K562 (cell line): ENCODE results near the gene BORCS5. TPM values are rescaled to one million over a fixed set of nuclear protein-coding genes. Genes with fewer than 3 reads are reported as not detected.

Experiments used
- ATAC-seq: fragments of 200-7000 bp; cut with Tn5 transposase; 3 replicates; pipeline ENCODE4 v1.9.1; 2020; ENCODE audit warnings: moderate library complexity
- BruUV-seq: library from RNA; stranded (reverse); fragments of 400-500 nt; replicated peaks from 2 replicates; lab custom pipeline; 2021; lab: Mats Ljungman, UMichigan
- CTCF ChIA-PET: fragments of 300-600 bp; formaldehyde crosslinking; extraction: SDS; loops from one replicate; lab custom pipeline; 2021; ENCODE audit warnings: low intra/inter-chr PET ratio; lab: Yijun Ruan, JAX
- POLR2A ChIA-PET: fragments of 300-600, 350-650 bp; sonication (Branson Sonifier 250); formaldehyde crosslinking; extraction: SDS; loops from one replicate; lab custom pipeline; 2021; ENCODE audit warnings: antibody characterized with exemption, inconsistent platforms; lab: Yijun Ruan, JAX
- DNase-seq, 4 experiments: peaks; one replicate each; pipeline versions ENCODE4 v3.0.0 to v3.0.0-alpha.2; 2011 to 2018; ENCODE audit warnings: low spot score in 3 of 4, mixed read lengths in 3 of 4; ENCODE audit errors: extremely low read depth in 1 of 4
- FAIRE-seq: peaks from 2 replicates; lab custom pipeline; 2011; peaks lifted over from hg19 to GRCh38; lab: Jason Lieb, UNC
- H2AFZ ChIP-seq: 2 replicates; pipeline ENCODE4 v1.6.0; 2011; ENCODE audit warnings: low read depth, low read length, control low read depth, inconsistent platforms
- H3K27ac ChIP-seq: fragments of 200-600 bp; 3 replicates; pipeline ENCODE4 v1.8.0; 2011; ENCODE audit warnings: low read depth, mild to moderate bottlenecking, control low read depth, inconsistent platforms, low read length, moderate library complexity, mixed read lengths; ENCODE audit errors: extremely low read depth
- H3K27me3 ChIP-seq, 2 experiments: fragments of 300-600 bp in 1 of 2; 2 replicates in 1 of 2; 3 replicates in 1 of 2; pipeline versions ENCODE4 v1.6.0 to v1.8.0; 2011; ENCODE audit warnings: inconsistent platforms in 2 of 2, low read length in 2 of 2, mild to moderate bottlenecking in 1 of 2, mixed read lengths in 1 of 2, moderate library complexity in 1 of 2; ENCODE audit not compliant: control insufficient read depth in 2 of 2, insufficient read depth in 2 of 2
- H3K36me3 ChIP-seq: fragments of 300-600 bp; 3 replicates; pipeline ENCODE4 v1.8.0; 2011; ENCODE audit warnings: mild to moderate bottlenecking, low read length, inconsistent platforms; ENCODE audit not compliant: control insufficient read depth, insufficient read depth
- H3K4me1 ChIP-seq, 2 experiments: fragments of 200-600 bp in 1 of 2; replicated peaks in 1 of 2; 2 replicates in 1 of 2; 3 replicates in 1 of 2; pipeline versions ENCODE4 v1.5.1 to v1.8.0; 2011; ENCODE audit warnings: inconsistent platforms in 2 of 2, low read length in 2 of 2, mild to moderate bottlenecking in 1 of 2, mixed read lengths in 1 of 2, moderate library complexity in 1 of 2; ENCODE audit not compliant: control insufficient read depth in 2 of 2, insufficient read depth in 2 of 2
- H3K4me2 ChIP-seq: 2 replicates; pipeline ENCODE4 v1.6.1; 2011; ENCODE audit warnings: low read length, control low read depth, inconsistent platforms, mixed read lengths; ENCODE audit not compliant: insufficient read depth
- H3K4me3 ChIP-seq: fragments of 200-600 bp; sonication (generic), shearing (Covaris generic); 2 replicates; pipeline ENCODE4 v1.5.1; 2016; ENCODE audit warnings: control low read depth, inconsistent platforms
- H3K79me2 ChIP-seq: fragments of 200-600 bp; 3 replicates; pipeline ENCODE4 v1.8.0; 2011; ENCODE audit warnings: low read length, inconsistent platforms; ENCODE audit not compliant: control insufficient read depth, insufficient read depth
- H3K9ac ChIP-seq, 2 experiments: 2 replicates each; pipeline versions ENCODE4 v1.6.0 to v1.6.1; 2011; ENCODE audit warnings: low read depth in 2 of 2, low read length in 2 of 2, control low read depth in 1 of 2, inconsistent platforms in 1 of 2, mild to moderate bottlenecking in 1 of 2, mixed read lengths in 1 of 2; ENCODE audit not compliant: insufficient read depth in 1 of 2
- H3K9me1 ChIP-seq: one replicate; pipeline ENCODE4 v1.6.0; 2011; ENCODE audit warnings: inconsistent platforms, mild to moderate bottlenecking, low read length, moderate library complexity; ENCODE audit not compliant: control insufficient read depth, insufficient read depth
- H3K9me3 ChIP-seq: replicated peaks from 2 replicates; pipeline ENCODE4 v1.5.1; 2011; ENCODE audit warnings: low read depth, low read length, inconsistent platforms; ENCODE audit not compliant: control insufficient read depth, insufficient read depth
- H4K20me1 ChIP-seq: replicated peaks from 2 replicates; pipeline ENCODE4 v1.6.1; 2011; ENCODE audit warnings: low read length, inconsistent platforms, mixed read lengths; ENCODE audit not compliant: control insufficient read depth, insufficient read depth
- ADNP ChIP-seq: fragments of 200-800 bp; sonication (Bioruptor generic); IDR thresholded peaks from 2 replicates; pipeline ENCODE4 v1.6.1; 2016; ENCODE audit warnings: missing genetic modification characterization, missing compliant biosample characterization
- ATF7 ChIP-seq: fragments of 450-650 bp; IDR thresholded peaks from 2 replicates; pipeline ENCODE4 v1.7.1; 2014; ENCODE audit warnings: mild to moderate bottlenecking, moderate library complexity
- C11orf30 ChIP-seq: fragments of 450-650 bp; IDR thresholded peaks from 2 replicates; pipeline ENCODE4 v1.6.1; 2016; ENCODE audit warnings: low read depth, mild to moderate bottlenecking
- KDM1A ChIP-seq, 2 experiments: fragments of 450-650 bp; IDR thresholded peaks; 2 replicates each; pipeline ENCODE4 v1.6.1; 2016; ENCODE audit warnings: mild to moderate bottlenecking in 2 of 2
- MCM5 ChIP-seq: fragments of 450-650 bp; IDR thresholded peaks from 2 replicates; pipeline ENCODE4 v1.6.1; 2016; ENCODE audit warnings: low read depth
- NBN ChIP-seq: fragments of 450-650 bp; IDR thresholded peaks from 2 replicates; pipeline ENCODE4 v1.6.1; 2016; ENCODE audit warnings: low read depth, mild to moderate bottlenecking
- NFYB ChIP-seq: IDR thresholded peaks from 2 replicates; pipeline ENCODE4 v1.6.1; 2011; ENCODE audit warnings: mild to moderate bottlenecking, moderate library complexity; ENCODE audit not compliant: insufficient read length; ENCODE audit errors: extremely low read depth
- NR2C2 ChIP-seq, 2 experiments: fragments of 200-800 bp in 1 of 2; sonication (Bioruptor generic) in 1 of 2; sonication (generic) in 1 of 2; formaldehyde crosslinking in 1 of 2; IDR thresholded peaks; 2 replicates each; pipeline versions ENCODE4 v1.6.1 to v1.8.0; 2016 to 2022; ENCODE audit warnings: mild to moderate bottlenecking in 1 of 2, missing compliant biosample characterization in 1 of 2, missing genetic modification characterization in 1 of 2, missing genetic modification reagents in 1 of 2
- TCF15 ChIP-seq: fragments of 250-450 bp; sonication (Bioruptor Pico); IDR thresholded peaks from 2 replicates; pipeline ENCODE4 v1.8.0; 2022; ENCODE audit warnings: moderate library complexity, mild to moderate bottlenecking, inconsistent platforms
- TEAD1 ChIP-seq, 2 experiments: fragments of 450-650 bp in 1 of 2; sonication (generic) in 1 of 2; formaldehyde crosslinking; IDR thresholded peaks; 2 replicates each; pipeline versions ENCODE4 v1.4.0 to v1.8.0; 2020 to 2022; ENCODE audit warnings: mild to moderate bottlenecking in 2 of 2, missing genetic modification reagents in 1 of 2
- ZNF124 ChIP-seq: sonication (generic); formaldehyde crosslinking; IDR thresholded peaks from 2 replicates; pipeline ENCODE4 v1.8.1; 2022; ENCODE audit warnings: missing genetic modification reagents
- ZNF445 ChIP-seq: fragments of 250-450 bp; sonication (Bioruptor Pico); IDR thresholded peaks from 2 replicates; pipeline ENCODE4 v1.4.0; 2020; ENCODE audit warnings: low read depth, mild to moderate bottlenecking, moderate library complexity
- WGBS: fragments of 100-300 bp; shearing (Covaris generic); methylation state at CpG from one replicate; pipeline ENCODE4 v1.1.6; 2016; ENCODE audit warnings: low coverage, mixed read lengths; ENCODE audit not compliant: insufficient coverage; ENCODE audit errors: missing lambda C conversion rate; 5-methylcytosine and 5-hydroxymethylcytosine counted together
- in situ Hi-C: fragments of 300-500 bp; cut with MboI; formaldehyde crosslinking; loops from 4 replicates; pipeline ENCODE4 v1.15.0; 2018; ENCODE audit warnings: inconsistent platforms, mixed read lengths
- intact Hi-C: fragments of 100-400 bp; cut with micrococcal nuclease; formaldehyde crosslinking; loops from 2 replicates; pipeline ENCODE4 v1.14.2; 2022
- polyA plus RNA-seq, 8 experiments: library from polyadenylated mRNA; depleted of rRNA in 4 of 8; stranded (reverse) in 5 of 8; unstranded in 3 of 8; fragments of >200 nt; fragmentation: Nextera tagmentation in 2 of 8; fragmentation: Illumina TruSeq in 1 of 8; extraction: Ambion mirVana in 2 of 8; extraction: Trizol in 1 of 8; gene quantifications; 2 replicates each; pipeline versions ENCODE4 v1.2.1 to v1.2.3, GENCODE V29; 2011 to 2014; ENCODE audit warnings: inconsistent platforms in 1 of 8, missing spikeins in 1 of 8
- total RNA-seq, 7 experiments: library from RNA; depleted of rRNA in 6 of 7; stranded (reverse); fragments of >200 nt in 6 of 7; fragmentation: Illumina TruSeq in 2 of 7; extraction: Trizol in 2 of 7; gene quantifications; 2 replicates each; pipeline versions ENCODE4 v1.2.1 to v1.2.3, GENCODE V29; 2011 to 2021; ENCODE audit warnings: low replicate concordance in 1 of 7
- TF ChIP-seq, protein P1 (sequence below): fragments of 450-650 bp; formaldehyde crosslinking; IDR thresholded peaks from 2 replicates; pipeline ENCODE4 v1.4.0; 2020; ENCODE audit warnings: mild to moderate bottlenecking

The BORCS5 gene
- total and polyA plus RNA-seq, 9 of the 15 experiments (the other 6 are each of a cell fraction or from before 2014, with no cell fraction given) = 0.31 to 12.4 (median 6.6) TPM

- H3K9ac ChIP-seq = no peak overlapping the region
- intact Hi-C loops = no loop called here
- BruUV-seq = no TSS peak
- H2AFZ ChIP-seq = no peak overlapping the region
- no peak for DNase-seq
- TF ChIP-seq ZNF445 (no peak), ZNF124 (CRISPR knock-in tag) (no peak), TCF15 (CRISPR knock-in tag) (no peak), C11orf30 (no peak), TEAD1 (CRISPR knock-in tag; IDR thresholded peaks at IDR 0.05) (no peak), MCM5 (no peak), NR2C2 (CRISPR knock-in tag; IDR thresholded peaks at IDR 0.05) (no peak), NR2C2 (tag; IDR thresholded peaks at IDR 0.05) (no peak), NFYB (no peak), ATF7 (no peak), KDM1A (IDR thresholded peaks at IDR 0.05) (no peak), NBN (no peak), ADNP (no peak)
- TF ChIP-seq, protein P1, sequence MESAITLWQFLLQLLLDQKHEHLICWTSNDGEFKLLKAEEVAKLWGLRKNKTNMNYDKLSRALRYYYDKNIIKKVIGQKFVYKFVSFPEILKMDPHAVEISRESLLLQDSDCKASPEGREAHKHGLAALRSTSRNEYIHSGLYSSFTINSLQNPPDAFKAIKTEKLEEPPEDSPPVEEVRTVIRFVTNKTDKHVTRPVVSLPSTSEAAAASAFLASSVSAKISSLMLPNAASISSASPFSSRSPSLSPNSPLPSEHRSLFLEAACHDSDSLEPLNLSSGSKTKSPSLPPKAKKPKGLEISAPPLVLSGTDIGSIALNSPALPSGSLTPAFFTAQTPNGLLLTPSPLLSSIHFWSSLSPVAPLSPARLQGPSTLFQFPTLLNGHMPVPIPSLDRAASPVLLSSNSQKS (CRISPR knock-in tag) = no peak
- TF ChIP-seq, all 486 proteins: peak for 0
- FAIRE-seq (no peak), ATAC-seq (no peak)
- ChIA-PET CTCF (no interaction called here), POLR2A (interaction anchor here (1.2 kb wide), 1 partner anchor 11 kb away, joined by 3 read pairs; no protein-coding TSS in a partner anchor)
- Histone ChIP-seq H4K20me1 (no peaks in the 10 kb centered on the region), H3K4me2 (no peak overlapping the region), H3K9me1 (no peaks in the 10 kb centered on the region), H3K27ac (no peak overlapping the region), H3K9me3 (no peaks in the 10 kb centered on the region), H3K27me3 (no peaks in the 10 kb centered on the region), H3K79me2 (no peaks in the 10 kb centered on the region), H3K4me3 (no peak overlapping the region), H3K4me1 (no peaks in the 10 kb centered on the region; a peak in 1 of 5 replicates), H3K36me3 (no peaks in the 10 kb centered on the region)
- WGBS = 86% methylated on average over 5 of the region's 7 CpGs
- in situ Hi-C loops = no loop called here
These were observed 72.2 kb downstream of the BORCS5 start for GRCh38 chr12:12428961-12429657.
